Nucleus accumbens (tissue), 56 donors: ENCODE measurements around the gene WDR59.

Experiments
- DNase-seq, 56 donors: peaks; one replicate each; lab custom pipeline; 2025; lab: John Stamatoyannopoulos, UW

WDR59 gene

GRCh38 chr16:74984194-74984528 lies 762 bp downstream of the WDR59 start:
- DNase-seq, result no peak

- no peak for DNase-seq
These were observed 2.7 kb downstream of the WDR59 start for GRCh38 chr16:74982256-74982655.

- DNase-seq, result no peak
These were observed 9.3 kb downstream of the WDR59 start for GRCh38 chr16:74975591-74975990.

DNA sequence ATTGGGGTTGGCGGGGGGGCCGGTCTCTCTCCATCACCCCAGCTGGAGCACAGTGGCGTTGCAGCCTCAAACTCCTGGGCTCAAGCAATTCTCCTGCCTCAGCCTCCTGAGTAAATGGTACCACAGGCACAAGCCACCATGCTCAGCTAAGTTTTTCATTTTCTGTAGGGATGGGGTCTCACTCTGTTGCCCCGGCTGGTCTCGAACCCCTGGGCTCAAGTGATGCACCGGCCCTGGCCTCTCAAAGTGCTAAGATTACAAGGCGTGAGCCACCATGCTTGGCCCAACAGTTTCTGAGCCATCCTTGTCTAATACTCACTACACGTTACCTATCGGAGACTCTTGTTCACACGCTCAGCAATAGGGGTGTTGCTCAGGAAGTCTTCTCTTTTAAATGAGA lies 11.6 kb downstream of the WDR59 start:
- no peak for DNase-seq

GRCh38 chr16:74954763-74955162 lies 30.2 kb downstream of the WDR59 start:
- DNase-seq, result peak in 22 of 56 donors; percentile 0 to 41 (median 16)

- DNase-seq, result no peak
These were observed 33.2 kb downstream of the WDR59 start for GRCh38 chr16:74951681-74952080.

DNA sequence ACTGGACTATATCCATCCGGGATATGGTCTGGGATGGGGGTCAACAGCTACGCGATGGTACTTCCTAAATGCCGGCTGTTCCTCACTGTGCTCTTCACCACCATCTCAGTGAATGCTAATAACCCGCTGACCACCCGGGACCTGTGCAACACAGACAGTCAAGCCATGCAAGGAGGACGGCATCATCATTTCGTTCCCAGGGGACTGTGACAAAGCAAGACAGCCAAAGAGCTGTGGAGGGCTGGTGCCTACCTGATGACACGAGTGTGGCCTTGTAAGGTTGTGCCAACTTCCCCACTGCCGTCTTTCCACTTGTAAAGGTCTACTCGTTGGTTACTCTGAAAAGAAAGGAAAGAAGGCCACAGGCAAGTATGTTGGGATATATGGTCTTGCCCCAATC lies 33.7 kb downstream of the WDR59 start:
- DNase-seq, result no peak

- DNase-seq, result no peak
These were observed 34.4 kb downstream of the WDR59 start for GRCh38 chr16:74950511-74950910.

GRCh38 chr16:74949309-74949708 lies 35.6 kb downstream of the WDR59 start:
- no peak for DNase-seq

GRCh38 chr16:74944466-74944865 lies 40.5 kb downstream of the WDR59 start:
- DNase-seq, result no peak

- no peak for DNase-seq
These were observed 41.7 kb downstream of the WDR59 start for GRCh38 chr16:74942977-74943918.

DNA sequence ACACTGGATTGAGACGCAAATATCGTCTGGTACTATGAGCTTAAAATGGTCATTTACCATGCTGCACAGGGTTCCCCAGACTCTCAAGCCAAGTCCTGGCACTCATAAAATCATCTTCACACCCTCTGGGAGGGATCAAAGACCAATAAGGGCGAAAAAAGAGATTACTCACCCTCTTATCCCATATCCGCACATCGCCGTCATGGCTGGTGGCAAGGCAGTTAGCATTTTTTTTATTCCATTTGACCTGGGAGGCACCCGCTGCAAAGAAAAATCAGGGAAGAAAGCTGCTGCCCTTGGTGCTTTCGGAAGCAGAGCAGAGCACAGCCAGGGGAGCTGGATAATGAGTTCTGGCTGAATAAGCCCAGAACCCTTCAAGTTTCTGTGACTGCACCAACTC lies 42.4 kb downstream of the WDR59 start:
- peak in 1 of 56 donors; percentile 9 for DNase-seq

GRCh38 chr16:74939688-74940087 lies 45.2 kb downstream of the WDR59 start:
- DNase-seq, result no peak

DNA sequence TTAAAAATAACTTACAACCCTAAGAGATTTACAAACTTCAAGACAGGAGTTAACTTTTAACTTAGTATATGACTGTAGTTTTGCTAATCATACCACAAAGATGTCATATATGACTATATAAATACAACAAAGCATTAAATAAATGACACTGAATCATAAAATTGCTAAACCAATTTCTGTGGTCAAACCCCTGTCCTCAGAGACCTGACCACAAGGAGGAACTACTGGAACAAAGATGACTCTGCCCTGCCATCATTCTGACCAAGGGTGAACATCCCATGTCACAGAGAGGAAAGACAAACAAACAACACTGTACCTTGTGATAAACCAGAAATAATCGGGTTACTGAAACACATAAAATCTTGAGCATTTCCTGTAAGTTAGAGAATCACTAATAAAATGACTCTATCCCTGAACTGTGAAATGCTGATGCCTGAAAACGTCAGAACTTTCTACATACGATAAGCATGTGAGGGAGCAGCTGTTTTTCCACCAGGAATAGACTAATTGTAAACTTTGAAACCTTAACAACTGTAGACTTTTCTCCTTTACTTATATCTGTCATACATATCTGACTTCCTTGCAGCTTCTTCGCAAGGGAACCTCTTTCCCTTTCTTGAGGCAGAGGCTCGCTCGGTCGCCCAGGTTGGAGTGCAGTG lies 47.9 kb downstream of the WDR59 start:
- no peak for DNase-seq

DNA sequence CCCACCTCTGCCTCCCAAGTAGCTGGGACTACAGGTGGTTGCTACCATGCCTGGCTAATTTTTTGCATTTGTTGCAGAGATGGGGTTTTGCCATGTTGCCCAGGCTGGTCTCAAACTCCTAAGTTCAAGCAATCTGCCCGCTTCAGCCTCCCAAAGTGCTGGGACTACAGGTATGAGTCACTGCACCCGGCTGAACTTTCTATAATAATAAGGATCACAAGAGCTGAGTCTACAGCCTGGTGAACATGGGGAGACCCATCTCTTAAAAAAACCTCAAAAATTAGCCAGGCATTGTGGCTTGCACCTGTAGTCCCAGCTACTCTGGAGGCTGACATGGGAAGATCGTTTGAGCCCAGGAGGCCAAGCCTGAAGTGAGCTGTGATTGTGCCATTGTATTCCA lies 53.5 kb downstream of the WDR59 start:
- DNase-seq, result no peak

DNA sequence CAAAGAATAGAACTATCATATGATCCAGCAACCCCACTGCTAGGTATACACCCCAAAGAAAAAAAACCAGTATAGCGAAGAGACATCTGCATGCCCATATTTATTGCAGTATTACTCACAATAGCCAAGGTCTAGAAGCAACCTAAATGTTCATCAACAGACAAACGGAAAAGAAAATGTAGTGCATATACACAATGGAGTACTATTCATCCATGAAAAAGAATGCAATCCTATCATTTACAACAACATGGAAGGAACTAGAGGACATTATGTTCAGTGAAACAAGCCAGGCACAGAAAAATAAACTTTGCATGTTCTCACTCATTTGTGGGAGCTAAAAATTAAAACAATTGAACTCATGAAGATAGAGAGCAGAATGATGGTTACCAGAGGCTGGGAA lies 55.3 kb downstream of the WDR59 start:
- no peak for DNase-seq

- DNase-seq, result peak in 1 of 56 donors; percentile 0
These were observed 58.1 kb downstream of the WDR59 start for GRCh38 chr16:74926805-74927204.

DNA sequence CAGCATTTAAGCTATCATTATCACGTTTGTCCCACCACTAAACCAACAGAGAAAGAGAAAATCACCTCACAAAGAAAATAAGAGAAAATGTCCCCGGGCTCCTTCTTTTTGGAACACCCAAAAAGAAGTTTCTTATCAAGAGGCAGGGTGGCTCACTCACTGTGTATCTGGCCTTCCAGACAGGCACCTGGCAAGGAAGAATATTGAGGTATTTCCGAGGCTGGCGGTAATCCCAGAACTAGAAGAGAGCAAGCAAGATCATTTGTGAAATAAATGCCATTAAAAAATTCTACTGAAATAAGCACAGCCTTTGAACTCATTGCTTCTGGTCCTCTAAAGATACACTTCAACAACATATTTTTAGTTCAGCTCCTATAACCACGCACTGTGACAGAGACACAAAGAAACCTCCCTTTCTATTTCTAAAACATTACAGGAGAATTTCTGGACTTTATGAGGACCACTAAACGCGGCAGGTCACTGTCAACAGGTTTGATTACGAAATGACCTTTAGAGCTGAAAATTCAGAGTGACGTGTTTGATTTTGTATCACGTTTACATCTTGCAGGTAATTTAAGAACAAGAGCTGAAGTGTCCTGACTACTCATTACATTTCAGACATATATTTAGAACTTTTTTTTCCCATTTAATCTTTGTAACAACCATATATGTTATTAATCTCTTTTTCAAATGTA lies 61.0 kb downstream of the WDR59 start:
- DNase-seq, result no peak

- DNase-seq, result peak in 4 of 56 donors; percentile 2 to 40 (median 13)
These were observed 62.5 kb downstream of the WDR59 start for GRCh38 chr16:74922150-74923138.

GRCh38 chr16:74921051-74921450 lies 63.9 kb downstream of the WDR59 start:
- no peak for DNase-seq
